SU-DHL-6 (cell line): ENCODE data around the gene THBD.

Experiments
- CTCF ChIP-seq: fragments of 200-600 bp; sonication (generic); IDR thresholded peaks from one replicate; pipeline ENCODE4 v1.5.1; 2017; ENCODE audit warnings: antibody characterized with exemption, mild to moderate bottlenecking, low read length, moderate library complexity; ENCODE audit not compliant: insufficient read depth, poor library complexity, severe bottlenecking
- EZH2phosphoT487 ChIP-seq: fragments of 200-600 bp; sonication (generic), shearing (Covaris generic); conservative IDR thresholded peaks from 2 replicates; pipeline ENCODE4 v1.6.1; 2018; ENCODE audit warnings: mild to moderate bottlenecking, antibody characterized with exemption, low read length, moderate library complexity, mixed read lengths

- no peak for TF ChIP-seq CTCF
- TF ChIP-seq EZH2phosphoT487, result no peak
These were observed 785 bp upstream of the THBD start for GRCh38 chr20:23050076-23050838.
